ENCODE measurements around the gene SCYL1.

SCYL1 gene

DNA sequence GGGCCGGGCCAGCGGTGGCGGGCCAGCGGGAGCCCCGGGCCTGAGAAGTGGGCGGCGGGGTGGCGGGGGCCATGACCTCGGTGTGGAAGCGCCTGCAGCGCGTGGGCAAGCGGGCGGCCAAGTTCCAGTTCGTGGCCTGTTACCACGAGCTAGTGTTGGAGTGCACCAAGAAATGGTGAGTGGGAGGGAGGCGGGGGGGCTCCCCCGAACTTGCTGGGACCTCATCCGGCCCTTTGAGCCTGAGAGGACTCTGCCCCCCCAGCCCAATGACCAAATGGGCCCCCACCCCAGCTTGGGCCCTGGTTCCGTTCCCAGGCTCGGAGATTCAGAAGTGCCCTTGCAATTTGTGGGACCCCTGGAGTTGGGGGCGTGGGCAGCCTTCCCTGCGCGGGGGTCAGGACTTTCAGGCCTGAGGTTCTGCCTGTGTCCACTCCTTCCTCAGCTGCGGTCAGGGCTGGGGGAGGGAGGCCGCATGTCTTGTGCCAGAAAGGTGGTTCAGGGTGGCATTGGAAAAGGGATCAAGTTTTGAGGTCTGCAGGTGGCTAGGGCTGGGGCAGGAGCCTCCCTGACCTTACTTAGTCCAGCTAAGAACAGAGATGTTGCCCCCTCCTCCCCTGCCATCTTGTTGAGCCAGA is 51.5 kb downstream of the SCYL1 start:
- no peaks in the 10 kb centered on the region for H3K9me3 ChIP-seq
- TF ChIP-seq, protein P1, sequence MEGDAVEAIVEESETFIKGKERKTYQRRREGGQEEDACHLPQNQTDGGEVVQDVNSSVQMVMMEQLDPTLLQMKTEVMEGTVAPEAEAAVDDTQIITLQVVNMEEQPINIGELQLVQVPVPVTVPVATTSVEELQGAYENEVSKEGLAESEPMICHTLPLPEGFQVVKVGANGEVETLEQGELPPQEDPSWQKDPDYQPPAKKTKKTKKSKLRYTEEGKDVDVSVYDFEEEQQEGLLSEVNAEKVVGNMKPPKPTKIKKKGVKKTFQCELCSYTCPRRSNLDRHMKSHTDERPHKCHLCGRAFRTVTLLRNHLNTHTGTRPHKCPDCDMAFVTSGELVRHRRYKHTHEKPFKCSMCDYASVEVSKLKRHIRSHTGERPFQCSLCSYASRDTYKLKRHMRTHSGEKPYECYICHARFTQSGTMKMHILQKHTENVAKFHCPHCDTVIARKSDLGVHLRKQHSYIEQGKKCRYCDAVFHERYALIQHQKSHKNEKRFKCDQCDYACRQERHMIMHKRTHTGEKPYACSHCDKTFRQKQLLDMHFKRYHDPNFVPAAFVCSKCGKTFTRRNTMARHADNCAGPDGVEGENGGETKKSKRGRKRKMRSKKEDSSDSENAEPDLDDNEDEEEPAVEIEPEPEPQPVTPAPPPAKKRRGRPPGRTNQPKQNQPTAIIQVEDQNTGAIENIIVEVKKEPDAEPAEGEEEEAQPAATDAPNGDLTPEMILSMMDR (IDR thresholded peaks at IDR 0.05; ENCODE audit: low read depth, low read length), result no peak
- no peak for DNase-seq
- no peaks in the 10 kb centered on the region for H3K27me3 ChIP-seq
- H3K4me3 ChIP-seq (ENCODE audit: low read depth, low read length), result no peak overlapping the region
- peaks cover 4% of the 10 kb centered on the region; the same call in 1 of the 2 replicates for H3K36me3 ChIP-seq
- H3K4me1 ChIP-seq, result no peaks in the 10 kb centered on the region

DNA sequence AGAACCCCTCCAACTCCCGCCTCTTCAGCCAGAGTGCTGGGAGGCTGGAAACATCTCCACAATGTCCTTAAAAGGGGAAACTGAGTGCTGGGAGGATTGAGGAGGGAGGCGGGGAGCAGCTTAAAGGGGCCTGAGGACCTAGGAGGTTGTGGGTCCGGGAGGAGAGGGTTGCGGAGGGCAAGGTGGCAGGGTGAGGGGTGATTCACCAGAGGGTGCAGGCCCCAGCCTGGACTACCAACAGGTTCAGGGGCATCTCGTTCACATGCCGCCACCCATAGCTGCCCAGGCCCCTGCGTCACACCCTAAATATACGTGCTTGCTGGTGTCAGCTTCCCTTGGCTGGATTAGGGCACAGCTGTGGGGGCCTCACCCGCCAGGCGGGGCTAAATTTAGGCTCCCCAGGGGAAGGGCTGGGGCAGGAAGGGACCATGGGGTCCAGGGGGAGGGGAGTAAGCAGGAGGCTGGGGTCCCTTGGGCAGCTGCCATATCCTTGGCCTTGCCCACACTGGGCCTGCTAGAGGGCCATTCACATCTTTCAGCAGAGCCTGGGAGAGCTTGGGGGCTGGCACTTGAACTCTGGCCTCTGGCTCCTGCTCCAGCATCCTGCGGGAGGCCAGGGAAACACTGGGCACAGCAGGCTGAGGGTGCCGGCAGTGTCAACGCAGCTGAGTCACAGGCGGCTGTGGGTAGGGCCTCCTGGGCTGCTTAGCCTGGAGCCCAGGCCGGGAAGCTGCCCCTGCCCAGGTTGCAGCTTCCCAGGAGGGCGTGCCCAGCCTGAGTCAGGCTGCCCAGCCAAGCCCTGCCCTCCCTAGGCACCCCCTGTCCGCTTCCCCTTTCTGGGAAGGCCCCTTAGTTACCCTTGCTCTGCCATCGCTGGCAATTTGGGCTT is 52.2 kb downstream of the SCYL1 start:
- DNase-seq, result no peak
- Histone ChIP-seq H3K4me1 (no peaks in the 10 kb centered on the region), H3K4me3 (ENCODE audit: low read depth, low read length) (no peak overlapping the region), H3K9me3 (no peaks in the 10 kb centered on the region), H3K36me3 (peaks cover 4% of the 10 kb centered on the region; the same call in 1 of the 2 replicates), H3K27me3 (no peaks in the 10 kb centered on the region)
- TF ChIP-seq, protein P1 (IDR thresholded peaks at IDR 0.05; ENCODE audit: low read depth, low read length), result no peak

- TF ChIP-seq, protein P1 (IDR thresholded peaks at IDR 0.05; ENCODE audit: low read depth, low read length), result no peak
- no peaks in the 10 kb centered on the region for H3K4me1 ChIP-seq
- no peaks in the 10 kb centered on the region for H3K9me3 ChIP-seq
- no peaks in the 10 kb centered on the region for H3K27me3 ChIP-seq
- no peak overlapping the region for H3K4me3 ChIP-seq (ENCODE audit: low read depth, low read length)
- DNase-seq, result no peak
- peaks cover 4% of the 10 kb centered on the region; the same call in 1 of the 2 replicates for H3K36me3 ChIP-seq
Observed at GRCh38 chr11:65577756-65578109, 52.9 kb downstream of the SCYL1 start.

GRCh38 chr11:65578134-65578533 is 53.3 kb downstream of the SCYL1 start:
- Histone ChIP-seq H3K36me3 (peaks cover 4% of the 10 kb centered on the region; the same call in 1 of the 2 replicates), H3K4me1 (no peaks in the 10 kb centered on the region), H3K27me3 (no peaks in the 10 kb centered on the region), H3K9me3 (no peaks in the 10 kb centered on the region), H3K4me3 (ENCODE audit: low read depth, low read length) (no peak overlapping the region)
- TF ChIP-seq, protein P1 (IDR thresholded peaks at IDR 0.05; ENCODE audit: low read depth, low read length), result no peak
- DNase-seq, result no peak

DNA sequence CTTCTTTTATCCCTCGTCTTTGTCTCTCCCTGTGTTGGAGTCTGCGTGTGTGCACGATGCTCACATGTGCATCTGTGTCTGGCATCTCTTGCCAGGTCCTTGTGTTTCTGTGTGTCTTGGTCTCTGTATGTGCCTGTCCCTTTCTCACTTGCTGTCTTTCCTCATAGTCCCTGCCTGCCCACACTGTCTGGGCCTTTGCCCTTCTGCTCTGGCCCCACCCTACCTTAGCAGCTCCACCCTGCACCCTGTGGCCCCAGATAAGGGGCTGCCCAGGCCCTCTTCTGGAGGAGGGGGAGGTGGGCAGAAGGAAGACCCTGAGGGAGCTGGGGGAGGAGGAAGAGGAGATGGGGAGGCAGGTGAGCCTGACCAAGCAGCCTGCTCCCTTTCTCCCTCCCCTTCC is 53.8 kb downstream of the SCYL1 start:
- H3K4me3 ChIP-seq (ENCODE audit: low read depth, low read length), result no peak overlapping the region
- no peaks in the 10 kb centered on the region for H3K27me3 ChIP-seq
- no peak for DNase-seq
- H3K9me3 ChIP-seq, result no peaks in the 10 kb centered on the region
- H3K4me1 ChIP-seq, result no peaks in the 10 kb centered on the region
- TF ChIP-seq, protein P1 (IDR thresholded peaks at IDR 0.05; ENCODE audit: low read depth, low read length), result no peak
- H3K36me3 ChIP-seq, result peaks cover under 1% of the 10 kb centered on the region; the same call in 1 of the 2 replicates

DNA sequence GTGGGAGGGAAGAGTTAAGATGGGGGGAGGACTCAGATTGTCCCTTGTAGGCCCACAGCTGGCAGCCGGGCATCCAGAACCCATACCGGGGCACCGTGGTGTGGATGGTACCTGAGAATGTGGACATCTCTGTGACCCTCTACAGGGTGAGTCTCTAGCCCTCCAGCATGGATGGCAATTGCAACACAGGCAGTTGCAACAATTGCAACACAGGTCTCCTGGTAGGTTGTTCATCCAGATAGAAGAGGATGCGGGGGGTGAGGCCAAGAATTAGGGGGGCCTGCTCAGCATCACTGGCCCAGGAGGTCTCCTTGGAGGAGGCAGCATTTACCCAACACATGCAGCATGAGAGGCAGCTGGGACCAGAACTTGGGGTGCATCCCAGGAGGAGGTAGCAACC is 54.4 kb downstream of the SCYL1 start:
- TF ChIP-seq, protein P1 (IDR thresholded peaks at IDR 0.05; ENCODE audit: low read depth, low read length), result no peak
- no peaks in the 10 kb centered on the region for H3K36me3 ChIP-seq
- H3K27me3 ChIP-seq, result no peaks in the 10 kb centered on the region

More for the DNA sequence above, 54.4 kb downstream of the SCYL1 start:
- DNase-seq, result no peak
- Histone ChIP-seq H3K4me3 (ENCODE audit: low read depth, low read length) (no peak overlapping the region), H3K4me1 (no peaks in the 10 kb centered on the region), H3K9me3 (no peaks in the 10 kb centered on the region)

Data from BE2C (cell line).